HepG2 (cell line): ENCODE measurements around the gene NUPR2. TPM values are rescaled to one million over a fixed set of nuclear protein-coding genes. Genes with fewer than 3 reads are reported as not detected.
A peak's percentile ranks its signal among the peaks of the same experiment; 100 is the strongest.

Source experiments
- AGO1 ChIP-seq: fragments of 200-400 bp; formaldehyde crosslinking; IDR thresholded peaks from 2 replicates; pipeline ENCODE4 v1.6.1; 2017; ENCODE audit warnings: mild to moderate bottlenecking, low read depth, low read length, moderate library complexity; ENCODE audit not compliant: poor library complexity, severe bottlenecking
- ATRX ChIP-seq: sonication (generic); formaldehyde crosslinking; IDR thresholded peaks from 2 replicates; pipeline ENCODE4 v1.4.0; 2020; ENCODE audit warnings: missing genetic modification reagents, borderline replicate concordance
- DPF2 ChIP-seq: sonication (generic); formaldehyde crosslinking; IDR thresholded peaks from 2 replicates; pipeline ENCODE4 v1.4.0; 2020; ENCODE audit warnings: mild to moderate bottlenecking, low read depth, missing genetic modification reagents, borderline replicate concordance
- EP300 ChIP-seq, 3 experiments: sonication (generic) in 1 of 3; formaldehyde crosslinking in 1 of 3; IDR thresholded peaks; 2 replicates each; pipeline versions ENCODE4 v1.5.1 to v1.6.1; 2011 to 2020; ENCODE audit warnings: low read depth in 2 of 3, low read length in 2 of 3, borderline replicate concordance in 1 of 3, improper control_type of control experiment in 1 of 3, mild to moderate bottlenecking in 1 of 3, missing genetic modification reagents in 1 of 3, moderate library complexity in 1 of 3
- LBX2 ChIP-seq: sonication (generic); formaldehyde crosslinking; IDR thresholded peaks from 2 replicates; pipeline ENCODE4 v1.5.0; 2020; ENCODE audit warnings: missing genetic modification reagents, mild to moderate bottlenecking, borderline replicate concordance
- MBNL3 ChIP-seq: fragments of 250-450 bp; sonication (Bioruptor Pico); conservative IDR thresholded peaks from 2 replicates; pipeline ENCODE4 v1.8.0; 2022; ENCODE audit warnings: mild to moderate bottlenecking, inconsistent platforms
- NCOA2 ChIP-seq: sonication (generic); formaldehyde crosslinking; IDR thresholded peaks from 2 replicates; pipeline ENCODE4 v1.8.0; 2022; ENCODE audit warnings: inconsistent platforms
- SMAD3 ChIP-seq: sonication (generic); formaldehyde crosslinking; IDR thresholded peaks from 2 replicates; pipeline ENCODE4 v1.4.0; 2020; ENCODE audit warnings: missing genetic modification reagents
- TRIM22 ChIP-seq: fragments of 450-650 bp; IDR thresholded peaks from 2 replicates; pipeline ENCODE4 v1.6.1; 2017
- U2AF1 ChIP-seq: fragments of 200-400 bp; formaldehyde crosslinking; optimal IDR thresholded peaks from 2 replicates; pipeline ENCODE3; 2017; ENCODE audit warnings: mild to moderate bottlenecking, low read depth, low read length
- ZBTB14 ChIP-seq: sonication (generic); formaldehyde crosslinking; IDR thresholded peaks from 2 replicates; pipeline ENCODE4 v1.4.0; 2020; ENCODE audit warnings: missing genetic modification reagents
- ZBTB26 ChIP-seq: IDR thresholded peaks from 2 replicates; pipeline ENCODE4 v1.6.1; 2016; ENCODE audit warnings: missing compliant biosample characterization, missing genetic modification reagents, borderline replicate concordance
- ZNF367 ChIP-seq: sonication (generic); formaldehyde crosslinking; IDR thresholded peaks from 2 replicates; pipeline ENCODE4 v1.4.0; 2020; ENCODE audit warnings: missing genetic modification reagents, borderline replicate concordance
- ZNF44 ChIP-seq: sonication (generic); formaldehyde crosslinking; IDR thresholded peaks from 2 replicates; pipeline ENCODE4 v1.5.1; 2020; ENCODE audit warnings: mild to moderate bottlenecking, missing genetic modification reagents
- ZNF772 ChIP-seq: sonication (generic); formaldehyde crosslinking; IDR thresholded peaks from 2 replicates; pipeline ENCODE4 v1.5.0; 2020; ENCODE audit warnings: mild to moderate bottlenecking, missing genetic modification reagents
- polyA plus RNA-seq, 8 experiments: library from polyadenylated mRNA; depleted of rRNA in 3 of 8; stranded (reverse) in 7 of 8; unstranded in 1 of 8; fragments of >200 nt; fragmentation: Illumina TruSeq in 4 of 8; extraction: Trizol in 4 of 8; gene quantifications; 2 replicates each; pipeline versions ENCODE4 v1.2.1 to v1.2.3, GENCODE V29; 2011 to 2016; ENCODE audit warnings: low read depth in 4 of 8, missing spikeins in 1 of 8, mixed read lengths in 1 of 8; ENCODE audit not compliant: insufficient read depth in 1 of 8
- total RNA-seq, 5 experiments: library from RNA; depleted of rRNA; stranded (reverse); fragments of >200 nt; fragmentation: Illumina TruSeq; extraction: Trizol; gene quantifications; 2 replicates each; pipeline ENCODE4 v1.2.3, GENCODE V29; 2016; ENCODE audit warnings: low read depth in 1 of 5
- TF ChIP-seq, protein P1 (sequence below): sonication (generic); formaldehyde crosslinking; IDR thresholded peaks from 2 replicates; pipeline ENCODE4 v1.8.0; 2022; ENCODE audit warnings: mild to moderate bottlenecking, missing genetic modification reagents, moderate library complexity
- TF ChIP-seq, protein P2 (sequence below): sonication (generic); formaldehyde crosslinking; IDR thresholded peaks from 2 replicates; pipeline ENCODE4 v1.4.0; 2020; ENCODE audit warnings: missing genetic modification reagents
- TF ChIP-seq, protein P3 (sequence below): IDR thresholded peaks from 2 replicates; pipeline ENCODE4 v1.6.1; 2016; ENCODE audit warnings: control low read depth

The NUPR2 gene
- total and polyA plus RNA-seq, 2 of the 13 experiments (the other 11 are each of a cell fraction or from before 2014, with no cell fraction given) = not detected

- TF ChIP-seq, protein P1, sequence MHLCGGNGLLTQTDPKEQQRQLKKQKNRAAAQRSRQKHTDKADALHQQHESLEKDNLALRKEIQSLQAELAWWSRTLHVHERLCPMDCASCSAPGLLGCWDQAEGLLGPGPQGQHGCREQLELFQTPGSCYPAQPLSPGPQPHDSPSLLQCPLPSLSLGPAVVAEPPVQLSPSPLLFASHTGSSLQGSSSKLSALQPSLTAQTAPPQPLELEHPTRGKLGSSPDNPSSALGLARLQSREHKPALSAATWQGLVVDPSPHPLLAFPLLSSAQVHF (CRISPR knock-in tag) = no peak
- TF ChIP-seq ZNF772 (CRISPR knock-in tag) (peak; percentile 66; the same call in 1 of the 2 replicates), U2AF1 (peak; percentile 53), ZBTB14 (CRISPR knock-in tag) (no peak), TRIM22 (no peak), ZNF367 (peak; percentile 85), MBNL3 (CRISPR knock-in tag) (no peak), EP300 (IDR thresholded peaks at IDR 0.05; ENCODE audit: low read depth in 2 of 2, low read length in 2 of 2) (no peak), EP300 (CRISPR knock-in tag; IDR thresholded peaks at IDR 0.05; ENCODE audit: borderline replicate concordance) (no peak; the same call in 1 of the 2 replicates), DPF2 (CRISPR knock-in tag) (no peak), ATRX (CRISPR knock-in tag) (no peak), NCOA2 (CRISPR knock-in tag) (peak; percentile 41; the same call in 1 of the 2 replicates), AGO1 (no peak), ZBTB26 (CRISPR knock-in tag) (peak; percentile 71; the same call in 1 of the 2 replicates), ZNF44 (CRISPR knock-in tag) (peak; percentile 69; the same call in 1 of the 2 replicates), LBX2 (CRISPR knock-in tag) (peak; percentile 84; the same call in 1 of the 2 replicates), SMAD3 (CRISPR knock-in tag) (peak; percentile 79)
- TF ChIP-seq, protein P2, sequence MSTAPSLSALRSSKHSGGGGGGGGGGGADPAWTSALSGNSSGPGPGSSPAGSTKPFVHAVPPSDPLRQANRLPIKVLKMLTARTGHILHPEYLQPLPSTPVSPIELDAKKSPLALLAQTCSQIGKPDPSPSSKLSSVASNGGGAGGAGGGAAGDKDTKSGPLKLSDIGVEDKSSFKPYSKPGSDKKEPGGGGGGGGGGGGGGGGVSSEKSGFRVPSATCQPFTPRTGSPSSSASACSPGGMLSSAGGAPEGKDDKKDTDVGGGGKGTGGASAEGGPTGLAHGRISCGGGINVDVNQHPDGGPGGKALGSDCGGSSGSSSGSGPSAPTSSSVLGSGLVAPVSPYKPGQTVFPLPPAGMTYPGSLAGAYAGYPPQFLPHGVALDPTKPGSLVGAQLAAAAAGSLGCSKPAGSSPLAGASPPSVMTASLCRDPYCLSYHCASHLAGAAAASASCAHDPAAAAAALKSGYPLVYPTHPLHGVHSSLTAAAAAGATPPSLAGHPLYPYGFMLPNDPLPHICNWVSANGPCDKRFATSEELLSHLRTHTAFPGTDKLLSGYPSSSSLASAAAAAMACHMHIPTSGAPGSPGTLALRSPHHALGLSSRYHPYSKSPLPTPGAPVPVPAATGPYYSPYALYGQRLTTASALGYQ (CRISPR knock-in tag) = no peak
- TF ChIP-seq, protein P3, sequence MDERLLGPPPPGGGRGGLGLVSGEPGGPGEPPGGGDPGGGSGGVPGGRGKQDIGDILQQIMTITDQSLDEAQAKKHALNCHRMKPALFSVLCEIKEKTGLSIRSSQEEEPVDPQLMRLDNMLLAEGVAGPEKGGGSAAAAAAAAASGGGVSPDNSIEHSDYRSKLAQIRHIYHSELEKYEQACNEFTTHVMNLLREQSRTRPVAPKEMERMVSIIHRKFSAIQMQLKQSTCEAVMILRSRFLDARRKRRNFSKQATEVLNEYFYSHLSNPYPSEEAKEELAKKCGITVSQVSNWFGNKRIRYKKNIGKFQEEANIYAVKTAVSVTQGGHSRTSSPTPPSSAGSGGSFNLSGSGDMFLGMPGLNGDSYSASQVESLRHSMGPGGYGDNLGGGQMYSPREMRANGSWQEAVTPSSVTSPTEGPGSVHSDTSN (CRISPR knock-in tag) = peak; percentile 92
Measured at GRCh38 chr7:56106108-56107073, 9.8 kb downstream of the NUPR2 start, which contains the start of gene CHCHD2 (continued).
